Endodermal cell (in vitro differentiated cells): Measurements from ENCODE around the gene RUBCN. TPM values are rescaled to one million over a fixed set of nuclear protein-coding genes. Genes with fewer than 3 reads are reported as not detected.

Experiments used
- DNase-seq: peaks from one replicate; pipeline ENCODE4 v3.0.0-alpha.2; 2017
- H3K27ac ChIP-seq: 2 replicates; pipeline ENCODE4 v1.5.1; 2013; ENCODE audit warnings: mild to moderate bottlenecking, low read depth, low read length, moderate library complexity
- H3K27me3 ChIP-seq: 2 replicates; pipeline ENCODE4 v1.6.1; 2013; ENCODE audit warnings: mild to moderate bottlenecking, low read length, moderate library complexity; ENCODE audit not compliant: insufficient read depth, control insufficient read depth, poor library complexity, severe bottlenecking
- H3K36me3 ChIP-seq: 2 replicates; pipeline ENCODE4 v1.7.0; 2013; ENCODE audit warnings: mild to moderate bottlenecking, low read length, moderate library complexity; ENCODE audit not compliant: control insufficient read depth, insufficient read depth
- H3K4me1 ChIP-seq: one replicate; pipeline ENCODE4 v1.7.0; 2013; ENCODE audit warnings: low read length; ENCODE audit not compliant: control insufficient read depth, insufficient read depth
- H3K4me3 ChIP-seq: 2 replicates; pipeline ENCODE4 v1.5.1; 2013; ENCODE audit warnings: mild to moderate bottlenecking, low read length, moderate library complexity
- H3K9ac ChIP-seq: 2 replicates; pipeline ENCODE4 v1.6.1; 2013; ENCODE audit warnings: mild to moderate bottlenecking, low read length, moderate library complexity; ENCODE audit not compliant: poor library complexity, severe bottlenecking; ENCODE audit errors: extremely low read depth
- H3K9me3 ChIP-seq: 2 replicates; pipeline ENCODE4 v1.6.1; 2013; ENCODE audit warnings: mild to moderate bottlenecking, low read length, moderate library complexity; ENCODE audit not compliant: control insufficient read depth
- H3K27ac Mint-ChIP-seq: 2 replicates; pipeline ENCODE4 v1.8.0; 2020; ENCODE audit warnings: mixed read lengths
- H3K27me3 Mint-ChIP-seq: 2 replicates; pipeline ENCODE4 v1.8.0; 2021; ENCODE audit warnings: mild to moderate bottlenecking, mixed read lengths; ENCODE audit not compliant: insufficient read depth
- H3K36me3 Mint-ChIP-seq: 2 replicates; pipeline ENCODE4 v1.8.0; 2020; ENCODE audit warnings: low read depth, mixed read lengths
- H3K4me1 Mint-ChIP-seq: 2 replicates; pipeline ENCODE4 v1.8.0; 2020; ENCODE audit warnings: mixed read lengths
- H3K4me3 Mint-ChIP-seq: 2 replicates; pipeline ENCODE4 v1.8.0; 2020; ENCODE audit warnings: mild to moderate bottlenecking, moderate library complexity, mixed read lengths
- H3K9me3 Mint-ChIP-seq: 2 replicates; pipeline ENCODE4 v1.8.0; 2020; ENCODE audit warnings: mild to moderate bottlenecking, mixed read lengths
- CTCF ChIP-seq: fragments of 200-600 bp; sonication (generic); conservative IDR thresholded peaks from 2 replicates; pipeline ENCODE4 v1.5.0; 2021; ENCODE audit warnings: antibody characterized with exemption, mild to moderate bottlenecking
- WGBS, 2 experiments: methylation state at CpG; one replicate each; pipeline versions ENCODE4 v1.1.5 to v1.1.7; 2013; ENCODE audit warnings: missing lambda C conversion rate in 2 of 2, mixed read lengths in 1 of 2; ENCODE audit not compliant: insufficient coverage in 1 of 2, insufficient read length in 1 of 2; 5-methylcytosine and 5-hydroxymethylcytosine counted together
- total RNA-seq, 2 donors: library from RNA; stranded (reverse); fragmentation: NEBNext Ultra II Directional in 1 of 2; extraction: Animal tissue kit (Norgen Biotek cat#: 25700) in 1 of 2; gene quantifications; 2 replicates in 1 of 2; 3 replicates in 1 of 2; pipeline ENCODE4 v1.2.1, GENCODE V29; 2021

The RUBCN gene
- total RNA-seq, 2 donors from 2014 or later: 17.2 to 18.3 TPM

- Histone ChIP-seq H3K27me3 (no peaks in the 10 kb centered on the region), H3K4me1 (no peaks in the 10 kb centered on the region), H3K27ac (no peak overlapping the region), H3K4me3 (no peak overlapping the region), H3K9ac (no peak overlapping the region), H3K9me3 (peaks cover 14% of the 10 kb centered on the region), H3K36me3 (peaks cover 52% of the 10 kb centered on the region)
- H3K36me3 Mint-ChIP-seq: peaks cover 73% of the 10 kb centered on the region
- no peak for TF ChIP-seq CTCF
- no peak for DNase-seq
- no peaks in the 10 kb centered on the region for H3K27me3 Mint-ChIP-seq
- no peaks in the 10 kb centered on the region for H3K4me1 Mint-ChIP-seq
- no peak overlapping the region for H3K4me3 Mint-ChIP-seq
- WGBS, 2 experiments: 95% methylated on average over 4 of the region's 4 CpGs
- H3K27ac Mint-ChIP-seq: no peak overlapping the region
- H3K9me3 Mint-ChIP-seq: peaks cover 11% of the 10 kb centered on the region
Measured at GRCh38 chr3:197701841-197702240, 34.9 kb downstream of the RUBCN start.

GRCh38 chr3:197700095-197700494 is 36.6 kb downstream of the RUBCN start:
- peaks cover 83% of the 10 kb centered on the region for H3K36me3 Mint-ChIP-seq
- Histone ChIP-seq H3K27me3 (no peaks in the 10 kb centered on the region), H3K27ac (no peak overlapping the region), H3K4me1 (no peaks in the 10 kb centered on the region), H3K9ac (no peak overlapping the region), H3K4me3 (no peak overlapping the region), H3K9me3 (peaks cover 30% of the 10 kb centered on the region), H3K36me3 (peaks cover 67% of the 10 kb centered on the region)
- H3K27me3 Mint-ChIP-seq: no peaks in the 10 kb centered on the region
- no peak overlapping the region for H3K4me3 Mint-ChIP-seq
- WGBS, 2 experiments: 96 to 100% methylated on average over 4 to 9 of the region's 9 CpGs
- H3K9me3 Mint-ChIP-seq: peaks cover 24% of the 10 kb centered on the region
- DNase-seq: no peak
- no peaks in the 10 kb centered on the region for H3K4me1 Mint-ChIP-seq
- no peak overlapping the region for H3K27ac Mint-ChIP-seq
- no peak for TF ChIP-seq CTCF

- whole genome bisulfite sequencing, 2 experiments: 93 to 96% methylated on average over 6 of the region's 6 CpGs
- no peak overlapping the region for H3K27ac Mint-ChIP-seq
Measured at GRCh38 chr3:197697355-197697754, 39.3 kb downstream of the RUBCN start.

More at GRCh38 chr3:197697355-197697754, 39.3 kb downstream of the RUBCN start:
- no peaks in the 10 kb centered on the region for H3K4me1 ChIP-seq
- no peak overlapping the region for H3K9ac ChIP-seq
- no peak for TF ChIP-seq CTCF
- Mint-ChIP-seq H3K4me3 (no peak overlapping the region), H3K4me1 (no peaks in the 10 kb centered on the region), H3K36me3 (peaks cover 88% of the 10 kb centered on the region), H3K9me3 (peaks cover 28% of the 10 kb centered on the region), H3K27me3 (no peaks in the 10 kb centered on the region)
- H3K27ac ChIP-seq: no peak overlapping the region
- no peaks in the 10 kb centered on the region for H3K27me3 ChIP-seq
- H3K4me3 ChIP-seq: no peak overlapping the region
- DNase-seq: no peak
- peaks cover 76% of the 10 kb centered on the region for H3K36me3 ChIP-seq
- peaks cover 42% of the 10 kb centered on the region for H3K9me3 ChIP-seq
